ENCODE measurements around the gene MAP2K5. TPM values are rescaled to one million over a fixed set of nuclear protein-coding genes. Genes with fewer than 3 reads are reported as not detected.

MAP2K5 gene
- total RNA-seq, 3 donors from 2014 or later = 26.4 to 36.4 (median 30.3) TPM

DNA sequence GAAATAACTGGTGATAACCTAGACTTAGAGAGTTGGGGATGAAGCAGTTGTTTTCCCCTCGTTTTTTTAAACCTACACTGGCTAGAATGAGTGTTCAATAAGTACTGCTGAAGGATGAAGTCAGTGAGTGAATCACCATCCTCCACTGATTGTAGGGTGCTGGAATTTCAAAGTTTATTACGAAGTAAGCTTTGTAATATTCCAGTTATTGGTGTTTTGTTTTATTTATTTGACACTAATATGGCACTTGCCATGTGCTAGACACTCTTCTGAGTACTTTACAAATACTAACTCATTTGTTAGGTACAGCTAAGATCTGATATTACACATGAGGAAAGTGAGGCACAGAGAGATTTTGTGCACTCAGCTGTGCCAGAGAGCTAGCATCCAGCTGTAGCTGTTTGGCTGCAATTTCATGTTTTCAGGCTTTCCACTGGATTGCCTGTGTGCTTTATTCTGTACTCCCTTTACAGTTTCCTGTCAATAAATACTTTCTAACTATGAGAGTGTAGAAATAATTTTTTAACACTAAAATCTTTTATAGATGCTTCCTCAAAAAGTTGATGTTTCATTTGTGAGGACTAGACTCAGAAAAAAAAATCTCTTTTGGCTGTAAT lies 5.8 kb downstream of the MAP2K5 start:
- Histone ChIP-seq H3K4me1 (ENCODE audit: low read depth) (peaks cover 35% of the 10 kb centered on the region), H3K9me3 (no peaks in the 10 kb centered on the region), H3K36me3 (ENCODE audit: low read depth) (no peaks in the 10 kb centered on the region), H3K4me3 (no peak overlapping the region)
- intact Hi-C loops (cut with DNase I, micrococcal nuclease) = no loop called here
- DNase-seq = no peak
- no peak for ATAC-seq
- TF ChIP-seq, protein P1, sequence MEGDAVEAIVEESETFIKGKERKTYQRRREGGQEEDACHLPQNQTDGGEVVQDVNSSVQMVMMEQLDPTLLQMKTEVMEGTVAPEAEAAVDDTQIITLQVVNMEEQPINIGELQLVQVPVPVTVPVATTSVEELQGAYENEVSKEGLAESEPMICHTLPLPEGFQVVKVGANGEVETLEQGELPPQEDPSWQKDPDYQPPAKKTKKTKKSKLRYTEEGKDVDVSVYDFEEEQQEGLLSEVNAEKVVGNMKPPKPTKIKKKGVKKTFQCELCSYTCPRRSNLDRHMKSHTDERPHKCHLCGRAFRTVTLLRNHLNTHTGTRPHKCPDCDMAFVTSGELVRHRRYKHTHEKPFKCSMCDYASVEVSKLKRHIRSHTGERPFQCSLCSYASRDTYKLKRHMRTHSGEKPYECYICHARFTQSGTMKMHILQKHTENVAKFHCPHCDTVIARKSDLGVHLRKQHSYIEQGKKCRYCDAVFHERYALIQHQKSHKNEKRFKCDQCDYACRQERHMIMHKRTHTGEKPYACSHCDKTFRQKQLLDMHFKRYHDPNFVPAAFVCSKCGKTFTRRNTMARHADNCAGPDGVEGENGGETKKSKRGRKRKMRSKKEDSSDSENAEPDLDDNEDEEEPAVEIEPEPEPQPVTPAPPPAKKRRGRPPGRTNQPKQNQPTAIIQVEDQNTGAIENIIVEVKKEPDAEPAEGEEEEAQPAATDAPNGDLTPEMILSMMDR (IDR thresholded peaks at IDR 0.05) = no peak

DNA sequence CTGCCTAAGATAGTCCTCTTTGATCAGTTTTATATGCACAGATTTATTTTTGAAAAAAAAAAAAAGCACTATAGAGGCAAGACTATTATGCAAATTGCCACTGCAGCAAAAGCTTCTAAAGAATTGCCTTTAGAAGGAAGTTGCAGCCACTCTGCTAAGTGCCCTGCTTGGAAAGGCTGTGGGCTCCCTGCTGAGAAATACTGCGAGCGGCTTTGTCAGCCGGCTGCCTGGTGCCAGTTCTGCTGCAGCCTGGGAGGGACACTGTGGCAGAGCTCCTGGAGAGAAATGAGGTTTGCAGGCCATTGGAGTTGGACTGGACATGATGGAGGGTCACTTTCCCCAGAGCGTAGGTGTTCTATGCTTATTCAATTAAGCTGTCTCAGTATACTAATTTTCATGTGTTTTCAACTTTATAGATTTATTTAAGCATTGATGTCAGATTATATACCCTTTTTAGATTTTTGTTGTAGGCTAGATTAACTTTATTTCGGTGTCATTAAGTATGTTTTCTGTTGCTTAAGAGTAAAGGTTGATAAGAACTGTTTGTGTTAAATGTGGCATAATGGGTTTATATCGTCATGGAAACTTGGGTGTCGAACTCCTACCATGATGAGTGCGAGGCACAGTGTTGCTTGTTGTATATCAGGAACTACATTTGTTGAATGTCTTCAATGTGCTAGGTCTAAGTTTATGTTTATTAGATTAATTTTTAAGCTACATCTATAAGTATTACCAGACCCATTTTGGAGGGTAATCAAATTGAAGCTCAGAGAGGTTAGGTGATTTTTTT lies 6.6 kb downstream of the MAP2K5 start:
- intact Hi-C loops (cut with DNase I, micrococcal nuclease) = no loop called here
- ATAC-seq (peak; percentile 78), DNase-seq (peak in 2 of 3 donors; percentile 53 to 55)
- H3K4me3 ChIP-seq = no peak overlapping the region
- TF ChIP-seq, protein P1 (IDR thresholded peaks at IDR 0.05) = no peak
- H3K4me1 ChIP-seq (ENCODE audit: low read depth) = peaks cover 28% of the 10 kb centered on the region
- H3K9me3 ChIP-seq = no peaks in the 10 kb centered on the region
- H3K36me3 ChIP-seq (ENCODE audit: low read depth) = no peaks in the 10 kb centered on the region

DNA sequence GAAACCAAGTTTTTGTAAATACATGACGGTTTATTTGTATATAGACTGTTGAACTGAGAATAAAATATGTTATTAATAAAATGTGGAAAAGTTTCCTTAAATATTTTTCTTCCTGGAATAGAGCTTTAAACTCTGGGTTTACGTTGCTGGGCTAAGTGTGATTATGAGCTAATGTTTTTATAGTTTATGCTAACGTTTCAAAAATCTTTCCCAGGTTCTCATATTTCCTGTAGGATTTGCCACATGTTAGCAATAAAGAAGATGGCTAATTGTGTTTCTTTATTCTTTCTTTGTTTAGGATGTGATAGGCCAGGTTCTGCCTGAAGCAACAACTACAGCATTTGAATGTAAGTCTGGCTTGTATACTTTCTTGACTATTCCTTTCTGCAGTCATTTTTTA lies 7.2 kb downstream of the MAP2K5 start:
- H3K4me3 ChIP-seq = no peak overlapping the region
- ATAC-seq = peak; percentile 15
- no peaks in the 10 kb centered on the region for H3K36me3 ChIP-seq (ENCODE audit: low read depth)
- no peak for DNase-seq
- H3K9me3 ChIP-seq = no peaks in the 10 kb centered on the region
- intact Hi-C loops (cut with DNase I, micrococcal nuclease) = no loop called here
- TF ChIP-seq, protein P1 (IDR thresholded peaks at IDR 0.05) = no peak
- peaks cover 25% of the 10 kb centered on the region for H3K4me1 ChIP-seq (ENCODE audit: low read depth)

DNA sequence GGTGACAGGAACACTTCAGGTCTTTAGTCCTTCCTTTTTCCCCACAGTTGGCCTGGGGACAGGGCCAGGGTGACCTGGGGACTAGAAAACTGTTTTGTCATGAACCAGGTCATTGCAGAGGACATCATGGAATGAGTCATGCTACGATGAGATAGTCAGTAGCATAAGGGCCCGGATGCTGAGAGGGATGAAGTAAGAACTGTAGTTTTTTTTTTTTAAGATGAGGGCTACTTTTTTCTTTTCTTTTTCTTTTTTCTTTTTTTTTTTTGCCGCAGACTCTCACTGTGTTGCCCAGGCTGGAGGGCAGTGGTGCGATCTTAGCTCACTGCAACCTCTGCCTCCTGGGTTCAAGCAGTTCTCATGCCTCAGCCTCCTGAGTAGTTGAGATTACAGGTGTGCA lies 8.0 kb downstream of the MAP2K5 start:
- TF ChIP-seq, protein P1 (IDR thresholded peaks at IDR 0.05) = no peak
- no peak for DNase-seq
- H3K4me3 ChIP-seq = no peak overlapping the region
- intact Hi-C loops (cut with DNase I, micrococcal nuclease) = no loop called here
- no peaks in the 10 kb centered on the region for H3K9me3 ChIP-seq
- ATAC-seq = peak; percentile 47
- H3K36me3 ChIP-seq (ENCODE audit: low read depth) = no peaks in the 10 kb centered on the region
- H3K4me1 ChIP-seq (ENCODE audit: low read depth) = peaks cover 25% of the 10 kb centered on the region

DNA sequence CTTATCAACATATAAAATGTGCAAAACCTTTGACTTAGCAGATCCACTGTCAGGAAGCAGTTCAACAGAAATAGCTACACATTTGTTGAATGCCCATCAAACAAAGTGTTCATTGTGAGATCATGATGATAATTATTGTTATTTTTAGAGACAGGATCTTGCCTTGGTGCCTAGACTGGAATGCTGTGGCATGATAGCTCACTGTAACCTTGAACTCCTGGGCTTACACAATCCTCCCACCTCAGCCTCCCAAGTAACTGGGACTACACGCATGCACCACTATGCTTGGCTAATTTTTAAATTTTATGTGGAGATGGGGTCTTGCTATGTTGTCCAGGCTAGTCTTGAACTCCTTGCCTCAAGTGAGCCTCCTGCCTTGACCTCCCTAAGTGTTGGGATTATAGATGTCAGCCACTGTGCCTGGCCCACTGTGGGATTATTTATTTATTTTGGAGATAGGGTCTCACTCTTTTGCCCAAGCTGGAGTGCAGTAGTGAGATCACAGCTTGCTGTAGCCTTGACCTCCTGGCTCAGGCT lies 8.8 kb downstream of the MAP2K5 start:
- no peaks in the 10 kb centered on the region for H3K36me3 ChIP-seq (ENCODE audit: low read depth)
- no peak for ATAC-seq
- intact Hi-C loops (cut with DNase I, micrococcal nuclease) = no loop called here
- no peak overlapping the region for H3K4me3 ChIP-seq
- no peak for DNase-seq
- TF ChIP-seq, protein P1 (IDR thresholded peaks at IDR 0.05) = no peak
- no peaks in the 10 kb centered on the region for H3K9me3 ChIP-seq
- H3K4me1 ChIP-seq (ENCODE audit: low read depth) = peaks cover 25% of the 10 kb centered on the region
